Measurements from ENCODE around the gene TBC1D2B. TPM values are rescaled to one million over a fixed set of nuclear protein-coding genes. Genes with fewer than 3 reads are reported as not detected.

TBC1D2B gene
- polyA plus RNA-seq, 1 donor (not counting 4 experiments of a cell fraction or from before 2014, with no cell fraction given): 27.0 TPM

DNA sequence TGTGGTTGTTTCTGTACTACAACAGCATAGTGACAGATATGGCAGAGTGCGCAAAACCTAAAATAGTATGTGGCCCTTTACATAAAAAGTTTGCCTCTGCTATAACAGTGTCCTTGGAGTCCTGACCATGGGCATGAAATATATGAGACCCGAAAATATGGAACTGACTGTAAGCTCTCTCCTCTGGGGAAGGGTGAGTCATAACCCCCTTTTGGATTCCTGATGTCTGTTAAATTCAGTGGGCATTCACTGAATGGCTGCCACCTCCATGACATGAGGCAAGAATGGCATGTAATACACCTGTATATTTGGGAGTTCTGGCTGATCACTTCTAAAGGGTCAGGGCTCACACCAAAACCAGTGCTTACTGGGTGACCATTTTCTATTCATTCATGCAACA, 6.1 kb downstream of the TBC1D2B start:
- FAIRE-seq (no peak), DNase-seq (ENCODE audit: low read depth, low spot score) (no peak)
- H3K4me3 ChIP-seq (ENCODE audit: control insufficient read depth in 2 of 3, extremely low read depth in 1 of 3, insufficient read depth in 2 of 3, low read depth in 1 of 3, low read length in 3 of 3): no peak overlapping the region
- H2AFZ ChIP-seq (ENCODE audit: control insufficient read depth, low read length): no peak overlapping the region
- H3K9me1 ChIP-seq (ENCODE audit: control insufficient read depth, extremely low read depth, insufficient read depth, low read length): peaks cover 5% of the 10 kb centered on the region
- no peak overlapping the region for H3K27ac ChIP-seq (ENCODE audit: control insufficient read depth, insufficient read depth, low read length)
- H3K9me3 ChIP-seq (ENCODE audit: control insufficient read depth, low read depth, low read length): no peaks in the 10 kb centered on the region
- H3K9ac ChIP-seq (ENCODE audit: control insufficient read depth, extremely low read depth, insufficient read depth, low read length): no peak overlapping the region
- no peaks in the 10 kb centered on the region for H3K27me3 ChIP-seq (ENCODE audit: control insufficient read depth, extremely low read depth, insufficient read depth, low read length)
- dilution Hi-C loops (cut with MboI; ENCODE audit: extremely low pct_ligation_motif_present, low sequenced_read_pairs): no loop called here
- peaks cover 86% of the 10 kb centered on the region for H3K79me2 ChIP-seq (ENCODE audit: control insufficient read depth, insufficient read depth, low read length)
- TF ChIP-seq CTCF (optimal IDR thresholded peaks at IDR 0.05 in 1 of 3, IDR thresholded peaks at IDR 0.05 in 1 of 3, conservative IDR thresholded peaks at IDR 0.05 in 1 of 3; ENCODE audit: extremely low read depth in 1 of 3, insufficient read depth in 2 of 3, low read length in 3 of 3) (no peak), EZH2 (IDR thresholded peaks at IDR 0.05; ENCODE audit: low read length) (no peak)
- no peaks in the 10 kb centered on the region for H3K36me3 ChIP-seq (ENCODE audit: control insufficient read depth in 2 of 2, extremely low read depth in 1 of 2, insufficient read depth in 2 of 2, low read length in 2 of 2)
- H3K4me2 ChIP-seq (ENCODE audit: control insufficient read depth, extremely low read depth, insufficient read depth, low read depth, low read length): no peak overlapping the region
- H3K4me1 ChIP-seq (ENCODE audit: control insufficient read depth, extremely low read depth, insufficient read depth, low read length): peaks cover 16% of the 10 kb centered on the region
- H4K20me1 ChIP-seq (ENCODE audit: control insufficient read depth, extremely low read depth, insufficient read depth, low read length): no peaks in the 10 kb centered on the region

DNA sequence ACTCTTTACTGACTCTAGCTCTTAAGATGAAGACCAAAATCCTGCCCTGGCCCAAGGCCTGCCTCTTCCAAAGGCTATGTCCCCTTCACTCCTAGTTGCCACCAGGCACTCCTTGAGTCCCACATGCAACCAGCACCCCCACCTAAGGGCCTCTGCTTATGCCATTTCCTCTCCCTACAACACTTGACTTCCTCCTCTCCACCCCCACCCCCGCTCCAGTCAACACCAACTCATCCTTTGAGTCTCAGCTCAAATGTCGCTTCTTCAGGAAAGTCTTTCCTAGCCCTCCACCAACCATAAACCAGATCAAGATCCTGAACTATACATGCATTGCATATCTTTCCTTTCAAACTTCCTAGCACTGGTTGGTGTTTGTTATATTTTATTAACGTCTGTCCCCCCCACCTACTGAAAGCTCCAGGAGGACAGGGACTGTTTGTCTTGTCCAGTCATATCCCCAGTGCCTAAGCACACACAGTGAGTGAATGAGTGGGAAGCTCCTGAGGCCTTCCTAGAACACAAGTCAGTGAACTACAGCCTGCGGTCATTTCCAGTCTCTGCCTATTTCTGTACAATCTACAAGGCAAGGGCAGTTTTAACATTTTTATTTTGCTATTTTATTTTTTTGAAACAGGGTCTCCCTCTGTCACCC, 7.3 kb downstream of the TBC1D2B start:
- H3K36me3 ChIP-seq (ENCODE audit: control insufficient read depth in 2 of 2, extremely low read depth in 1 of 2, insufficient read depth in 2 of 2, low read length in 2 of 2): no peaks in the 10 kb centered on the region
- H3K27me3 ChIP-seq (ENCODE audit: control insufficient read depth, extremely low read depth, insufficient read depth, low read length): no peaks in the 10 kb centered on the region
- H3K9me3 ChIP-seq (ENCODE audit: control insufficient read depth, low read depth, low read length): no peaks in the 10 kb centered on the region
- H3K4me2 ChIP-seq (ENCODE audit: control insufficient read depth, extremely low read depth, insufficient read depth, low read depth, low read length): no peak overlapping the region
- no peak for TF ChIP-seq EZH2 (IDR thresholded peaks at IDR 0.05; ENCODE audit: low read length)
- no peak for TF ChIP-seq CTCF (optimal IDR thresholded peaks at IDR 0.05 in 1 of 3, IDR thresholded peaks at IDR 0.05 in 1 of 3, conservative IDR thresholded peaks at IDR 0.05 in 1 of 3; ENCODE audit: extremely low read depth in 1 of 3, insufficient read depth in 2 of 3, low read length in 3 of 3)
- H3K4me1 ChIP-seq (ENCODE audit: control insufficient read depth, extremely low read depth, insufficient read depth, low read length): peaks cover 12% of the 10 kb centered on the region
- no peak overlapping the region for H3K4me3 ChIP-seq (ENCODE audit: control insufficient read depth in 2 of 3, extremely low read depth in 1 of 3, insufficient read depth in 2 of 3, low read depth in 1 of 3, low read length in 3 of 3)
- dilution Hi-C loops (cut with MboI; ENCODE audit: extremely low pct_ligation_motif_present, low sequenced_read_pairs): no loop called here
- H4K20me1 ChIP-seq (ENCODE audit: control insufficient read depth, extremely low read depth, insufficient read depth, low read length): no peaks in the 10 kb centered on the region
- H3K79me2 ChIP-seq (ENCODE audit: control insufficient read depth, insufficient read depth, low read length): peaks cover 84% of the 10 kb centered on the region
- H3K9ac ChIP-seq (ENCODE audit: control insufficient read depth, extremely low read depth, insufficient read depth, low read length): no peak overlapping the region
- no peak for FAIRE-seq
- no peak overlapping the region for H3K27ac ChIP-seq (ENCODE audit: control insufficient read depth, insufficient read depth, low read length)
- DNase-seq (ENCODE audit: low read depth, low spot score): no peak
- peaks cover 3% of the 10 kb centered on the region for H3K9me1 ChIP-seq (ENCODE audit: control insufficient read depth, extremely low read depth, insufficient read depth, low read length)
- H2AFZ ChIP-seq (ENCODE audit: control insufficient read depth, low read length): no peak overlapping the region

All from keratinocyte (primary cell).